Activated B cell treated with CpG ODN at 0.5 μM for 24 hours (primary cell): ENCODE data around the gene SMIM1. TPM values are rescaled to one million over a fixed set of nuclear protein-coding genes. Genes with fewer than 3 reads are reported as not detected.

Experiments used
- ATAC-seq: fragments of 200-7000 bp; cut with Tn5 transposase; one replicate; pipeline ENCODE4 v1.10.0; 2021; ENCODE audit warnings: low read depth, mild to moderate bottlenecking, moderate library complexity
- CTCF ChIA-PET: fragments of 350-600 bp; sonication (Branson Sonifier 250); formaldehyde crosslinking; loops from one replicate; lab custom pipeline; 2021; ENCODE audit warnings: antibody characterized with exemption; lab: Charles Lee
- POLR2A ChIA-PET: fragments of 350-600 bp; sonication (Branson Sonifier 250); formaldehyde crosslinking; loops from one replicate; lab custom pipeline; 2021; ENCODE audit warnings: antibody characterized with exemption; lab: Charles Lee
- DNase-seq: peaks from one replicate; pipeline ENCODE4 v3.0.0; 2022
- H3K27ac Mint-ChIP-seq: one replicate; pipeline ENCODE4 v1.8.0; 2020; ENCODE audit warnings: mixed read lengths
- H3K27me3 Mint-ChIP-seq: one replicate; pipeline ENCODE4 v1.8.0; 2021; ENCODE audit warnings: mixed read lengths
- H3K36me3 Mint-ChIP-seq: one replicate; pipeline ENCODE4 v1.8.0; 2021; ENCODE audit warnings: low read depth, mixed read lengths
- H3K4me1 Mint-ChIP-seq: one replicate; pipeline ENCODE4 v1.8.0; 2021; ENCODE audit warnings: mixed read lengths
- H3K4me3 Mint-ChIP-seq: one replicate; pipeline ENCODE4 v1.8.0; 2020; ENCODE audit warnings: mild to moderate bottlenecking, mixed read lengths
- H3K9me3 Mint-ChIP-seq: one replicate; pipeline ENCODE4 v1.8.0; 2020; ENCODE audit warnings: mixed read lengths
- CTCF ChIP-seq: fragments of 200-600 bp; IDR thresholded peaks from one replicate; pipeline ENCODE4 v1.8.0; 2022; ENCODE audit warnings: antibody characterized with exemption, mild to moderate bottlenecking
- intact Hi-C: fragments of 100-400 bp; cut with micrococcal nuclease; formaldehyde crosslinking; loops from one replicate; pipeline ENCODE4 v1.15.1; 2024
- total RNA-seq: library from RNA; stranded (reverse); gene quantifications from 2 replicates; pipeline ENCODE4 v1.2.3, GENCODE V29; 2022

SMIM1 gene
- total RNA-seq, 1 donor from 2014 or later, result 3.8 TPM

GRCh38 chr1:3743421-3743820 is 29.1 kb upstream of the SMIM1 start:
- POLR2A ChIA-PET, result no interaction called here
- CTCF ChIA-PET, result no interaction called here
- DNase-seq (no peak), ATAC-seq (no peak)
- H3K36me3 Mint-ChIP-seq, result peaks cover 34% of the 10 kb centered on the region
- intact Hi-C loops, result no loop called here
- H3K27ac Mint-ChIP-seq, result no peak overlapping the region
- no peak for TF ChIP-seq CTCF
- no peak overlapping the region for H3K4me3 Mint-ChIP-seq
- peaks cover 28% of the 10 kb centered on the region for H3K4me1 Mint-ChIP-seq
- no peaks in the 10 kb centered on the region for H3K9me3 Mint-ChIP-seq
- no peaks in the 10 kb centered on the region for H3K27me3 Mint-ChIP-seq

- ATAC-seq (no peak), DNase-seq (no peak)
- TF ChIP-seq CTCF, result no peak
- Mint-ChIP-seq H3K4me1 (peaks cover 29% of the 10 kb centered on the region), H3K9me3 (no peaks in the 10 kb centered on the region), H3K4me3 (no peak overlapping the region), H3K36me3 (peaks cover 34% of the 10 kb centered on the region), H3K27me3 (no peaks in the 10 kb centered on the region), H3K27ac (no peak overlapping the region)
- CTCF ChIA-PET, result no interaction called here
- POLR2A ChIA-PET, result no interaction called here
- intact Hi-C loops, result no loop called here
These were observed 28.7 kb upstream of the SMIM1 start for GRCh38 chr1:3743826-3744225.

- Mint-ChIP-seq H3K27ac (no peak overlapping the region), H3K4me3 (no peak overlapping the region)
These were observed 27.9 kb upstream of the SMIM1 start for GRCh38 chr1:3744646-3745045.

GRCh38 chr1:3745071-3745470 is 27.5 kb upstream of the SMIM1 start:
- no peak for TF ChIP-seq CTCF
- Mint-ChIP-seq H3K4me1 (peaks cover 29% of the 10 kb centered on the region), H3K36me3 (peaks cover 34% of the 10 kb centered on the region), H3K4me3 (no peak overlapping the region), H3K9me3 (no peaks in the 10 kb centered on the region), H3K27ac (no peak overlapping the region), H3K27me3 (no peaks in the 10 kb centered on the region)
- POLR2A ChIA-PET, result no interaction called here
- no peak for ATAC-seq
- DNase-seq, result no peak
- intact Hi-C loops, result no loop called here
- CTCF ChIA-PET, result no interaction called here

More at GRCh38 chr1:3744646-3745045, 27.9 kb upstream of the SMIM1 start:
- Mint-ChIP-seq H3K9me3 (no peaks in the 10 kb centered on the region), H3K27me3 (no peaks in the 10 kb centered on the region), H3K36me3 (peaks cover 34% of the 10 kb centered on the region), H3K4me1 (peaks cover 29% of the 10 kb centered on the region)
- no peak for TF ChIP-seq CTCF
- ChIA-PET POLR2A (no interaction called here), CTCF (no interaction called here)
- intact Hi-C loops, result no loop called here
- no peak for ATAC-seq
- no peak for DNase-seq

GRCh38 chr1:3745590-3746381 is 26.8 kb upstream of the SMIM1 start:
- no peaks in the 10 kb centered on the region for H3K9me3 Mint-ChIP-seq
- ATAC-seq (no peak), DNase-seq (no peak)
- CTCF ChIA-PET, result no interaction called here
- no peaks in the 10 kb centered on the region for H3K27me3 Mint-ChIP-seq
- POLR2A ChIA-PET, result no interaction called here
- intact Hi-C loops, result no loop called here
- no peak for TF ChIP-seq CTCF
- H3K36me3 Mint-ChIP-seq, result peaks cover 33% of the 10 kb centered on the region
- peak overlapping the region; percentile 61 for H3K27ac Mint-ChIP-seq
- H3K4me3 Mint-ChIP-seq, result peak overlapping the region; percentile 82
- H3K4me1 Mint-ChIP-seq, result peaks cover 29% of the 10 kb centered on the region
